Islet of Langerhans (tissue), 1 donor: ENCODE measurements around the gene DCP1B.

ENCODE experiments used
- FAIRE-seq: peaks from one replicate; lab custom pipeline; 2011; peaks lifted over from hg19 to GRCh38; lab: Jason Lieb, UNC

Gene DCP1B

DNA sequence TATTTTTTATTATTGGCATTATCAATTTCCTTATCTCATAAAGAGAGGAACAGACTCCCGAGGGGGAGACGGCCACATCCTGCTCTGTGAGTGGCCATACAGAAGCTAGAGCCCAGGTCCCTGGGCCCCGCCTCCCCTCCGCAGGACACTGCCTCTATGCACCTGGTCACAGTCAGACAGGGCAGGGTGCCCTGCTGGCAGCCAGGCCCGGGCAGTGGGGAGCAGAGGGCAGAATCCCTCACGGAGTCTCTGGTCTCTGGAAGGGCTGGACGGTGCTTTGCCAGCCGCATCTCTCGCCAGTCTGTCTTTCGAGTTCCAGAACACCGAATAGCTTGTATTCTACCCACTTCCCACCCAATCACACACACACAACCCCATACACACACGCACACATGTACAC, 69.4 kb downstream of the DCP1B start:
- FAIRE-seq: no peak

DNA sequence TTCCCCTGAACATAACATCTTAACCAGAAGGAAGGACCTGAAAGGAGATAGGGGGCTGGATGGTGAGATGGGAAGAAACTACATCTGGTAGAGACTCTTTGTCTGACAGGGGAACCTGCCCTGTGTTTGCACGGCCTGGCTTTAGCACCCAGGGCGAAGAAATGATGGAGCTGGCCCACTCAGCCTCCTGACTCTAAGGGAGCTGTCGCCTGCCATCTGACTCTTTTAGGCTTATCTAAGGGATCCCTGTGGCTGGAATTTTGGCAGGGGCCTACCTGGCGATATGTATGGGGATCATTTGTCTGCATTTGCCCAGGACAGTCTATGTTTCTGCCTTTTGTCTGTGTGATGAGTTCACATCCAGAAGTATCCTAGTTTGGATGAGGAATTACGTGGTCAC, 70.2 kb downstream of the DCP1B start:
- FAIRE-seq: no peak

DNA sequence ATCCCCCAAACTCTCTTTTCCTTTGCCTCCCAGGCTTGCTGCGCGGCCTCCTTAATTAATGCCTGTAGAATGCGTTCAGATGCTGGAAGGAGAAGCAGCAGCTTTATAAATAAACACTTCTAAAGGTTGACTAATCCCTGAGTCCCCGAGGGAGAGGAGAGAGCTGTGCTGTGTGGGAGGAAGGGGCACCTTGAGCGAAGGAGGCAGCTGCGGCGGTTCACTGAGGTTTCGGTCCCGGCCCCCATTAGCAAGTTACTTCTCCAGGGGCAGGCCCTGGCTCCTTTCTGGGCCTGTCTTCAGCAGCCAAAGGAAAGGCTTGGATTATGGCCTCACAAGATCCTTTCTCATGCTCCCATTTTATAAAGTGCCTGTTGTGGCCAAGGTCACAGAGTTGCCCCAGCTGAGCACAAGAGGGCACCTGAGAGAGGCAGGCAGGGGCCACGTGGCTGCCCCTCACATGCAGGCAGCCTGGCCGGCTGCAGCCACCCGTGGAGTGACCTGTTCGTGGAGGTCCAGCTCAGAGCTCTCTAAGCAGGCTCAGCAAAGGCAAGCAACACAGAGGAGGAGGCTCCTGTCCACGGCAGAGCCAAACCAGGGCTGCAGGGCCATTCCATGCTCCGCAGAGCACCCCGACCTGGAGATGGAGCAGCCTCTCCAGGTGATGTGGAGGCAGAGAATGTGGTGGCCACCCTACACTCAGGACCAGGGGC, 70.8 kb downstream of the DCP1B start:
- FAIRE-seq: no peak

DNA sequence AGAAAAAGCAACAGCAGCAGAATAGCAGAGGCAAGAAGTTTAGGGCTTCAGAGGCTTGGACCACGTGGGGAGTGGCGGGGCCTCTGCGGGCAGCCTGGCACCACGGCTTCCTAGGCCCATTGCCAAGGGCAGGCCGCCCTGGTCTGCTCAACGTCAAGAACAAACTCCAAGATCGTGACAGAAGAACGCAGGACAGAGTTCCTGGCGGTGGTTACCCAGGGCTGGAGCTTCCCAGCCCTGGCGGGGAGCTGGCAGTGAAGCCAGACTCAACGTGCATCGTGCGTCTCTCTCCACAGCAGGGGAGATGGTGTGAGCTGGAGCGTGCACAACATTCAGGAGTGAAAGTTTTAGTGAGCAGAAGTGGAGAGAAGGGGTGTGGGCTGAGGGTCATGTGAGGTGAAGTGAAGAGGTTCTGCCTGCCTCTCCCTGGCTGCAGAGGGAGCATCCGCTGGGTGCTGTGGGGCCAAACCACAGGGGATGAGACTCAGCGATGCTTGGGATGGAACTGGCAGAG, 71.9 kb downstream of the DCP1B start:
- no peak for FAIRE-seq

DNA sequence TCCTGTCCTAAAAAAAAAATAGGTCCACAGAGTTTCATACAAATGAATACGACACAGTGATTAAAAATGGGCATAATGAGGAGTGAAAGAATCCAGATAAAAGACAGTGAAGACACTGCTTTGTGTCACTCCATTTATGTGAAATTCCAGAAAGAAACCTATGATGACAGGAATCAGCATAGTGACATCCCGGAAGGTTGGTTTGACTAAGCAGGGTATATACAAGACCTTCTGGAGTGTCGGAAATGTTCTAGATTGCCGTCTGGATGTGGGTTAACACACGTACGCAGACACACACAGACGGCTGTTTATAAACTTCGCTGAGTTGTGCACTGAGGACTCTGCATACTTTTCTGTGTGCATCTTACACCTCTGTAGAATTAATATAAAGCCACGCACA, 72.6 kb downstream of the DCP1B start:
- FAIRE-seq: no peak

- FAIRE-seq: no peak
Observed at GRCh38 chr12:1930803-1931597, 73.3 kb downstream of the DCP1B start.

DNA sequence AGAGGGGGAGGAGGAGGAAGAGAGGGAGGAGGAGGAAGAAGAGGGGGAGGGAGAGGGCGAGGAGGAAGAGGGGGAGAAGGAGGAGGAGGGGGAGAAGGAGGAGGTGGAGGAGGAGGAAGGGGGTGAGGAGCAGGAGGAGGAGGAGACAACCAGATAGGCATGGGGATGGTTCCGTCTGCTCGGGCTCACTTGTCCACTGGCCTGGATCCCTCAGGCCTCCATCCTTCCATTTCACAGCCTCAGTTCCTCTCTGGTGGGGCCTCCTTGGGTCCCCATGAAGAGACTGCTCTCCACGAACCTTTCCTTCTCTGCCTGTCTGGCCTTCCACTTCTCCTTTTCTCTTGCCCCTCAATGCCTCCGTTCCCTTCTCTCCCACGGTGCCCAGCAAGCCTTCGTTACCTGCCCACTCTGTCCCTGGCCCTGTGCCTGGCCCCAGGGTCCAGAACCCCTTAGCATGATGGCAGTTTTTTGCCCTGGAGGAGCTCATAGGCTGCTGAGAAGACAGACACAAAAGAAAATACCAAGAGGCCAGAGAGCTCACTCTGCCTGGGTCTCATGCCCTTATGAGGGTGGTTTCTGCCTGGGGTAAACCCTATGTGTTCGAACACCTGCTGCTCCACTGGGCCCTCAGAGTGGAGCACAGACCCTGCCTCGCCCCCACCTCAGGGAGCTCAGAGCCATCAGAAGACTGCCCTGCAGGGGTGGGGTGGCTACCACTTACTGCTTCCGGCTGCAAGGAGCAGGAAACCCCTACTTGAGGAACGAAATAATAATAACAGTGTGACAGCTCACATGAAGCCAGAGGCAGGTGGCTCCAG, 74.1 kb downstream of the DCP1B start:
- no peak for FAIRE-seq

- no peak for FAIRE-seq
Observed at GRCh38 chr12:1929241-1929984, 74.8 kb downstream of the DCP1B start.

GRCh38 chr12:1928439-1929121, 75.7 kb downstream of the DCP1B start:
- no peak for FAIRE-seq

DNA sequence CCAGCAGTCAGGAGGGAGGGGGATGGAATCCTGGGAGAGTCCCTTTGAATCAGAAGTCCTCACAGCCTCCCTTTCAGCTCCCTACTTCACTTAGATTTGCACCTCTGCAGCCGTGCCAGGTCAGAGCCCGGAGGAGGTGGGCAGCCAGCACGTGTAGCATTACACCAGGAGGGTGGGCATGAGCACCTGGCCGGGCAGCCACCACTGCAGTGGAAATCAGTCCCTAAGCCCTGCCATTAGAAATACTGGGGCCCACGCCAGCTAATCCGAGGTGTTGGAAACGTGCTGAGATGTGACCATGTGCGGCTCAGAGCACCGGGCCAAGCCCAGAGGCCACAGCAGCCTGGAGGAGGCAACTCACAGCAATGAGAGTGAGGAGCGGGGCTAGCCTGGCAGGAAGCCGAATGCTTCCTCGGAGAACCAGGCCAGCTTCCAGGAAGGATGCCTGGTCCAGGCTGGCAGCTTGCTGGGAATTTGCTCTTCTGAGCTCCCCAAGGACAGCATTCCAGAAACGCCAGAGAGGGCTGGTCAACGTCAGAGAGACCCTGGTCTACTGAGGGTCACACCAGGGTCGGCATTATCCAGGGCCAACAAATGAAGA, 76.4 kb downstream of the DCP1B start:
- no peak for FAIRE-seq

DNA sequence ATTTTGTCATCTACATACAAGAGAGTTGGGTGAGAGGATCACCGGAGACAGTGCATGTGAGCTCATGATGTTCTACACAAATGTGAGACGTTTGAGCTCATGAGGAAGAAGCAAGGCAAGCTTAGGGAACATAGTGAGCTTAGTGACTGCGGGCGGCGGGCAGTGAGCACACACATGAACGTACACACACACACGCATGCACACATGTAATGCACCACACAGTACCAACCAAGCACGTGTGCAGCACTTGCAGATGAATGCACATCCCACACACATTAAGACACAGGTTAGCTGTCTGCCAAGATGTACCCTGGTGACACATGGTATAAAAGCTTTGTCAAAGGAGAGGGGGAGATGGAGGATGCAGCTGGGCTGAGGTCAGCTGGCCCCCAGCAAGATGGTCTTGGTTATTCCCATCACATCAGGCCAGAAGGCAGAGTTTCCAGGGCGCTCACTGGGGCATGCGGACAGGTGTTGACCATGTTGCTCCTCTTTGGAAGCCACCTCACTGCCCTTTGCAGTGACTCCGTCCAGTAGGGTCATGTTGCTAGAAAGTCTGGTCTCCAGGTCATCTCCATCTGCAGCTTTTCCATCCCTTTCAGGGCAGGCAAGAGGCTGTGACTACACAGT, 77.1 kb downstream of the DCP1B start:
- FAIRE-seq: no peak

GRCh38 chr12:1926251-1926657, 78.0 kb downstream of the DCP1B start:
- FAIRE-seq: no peak

DNA sequence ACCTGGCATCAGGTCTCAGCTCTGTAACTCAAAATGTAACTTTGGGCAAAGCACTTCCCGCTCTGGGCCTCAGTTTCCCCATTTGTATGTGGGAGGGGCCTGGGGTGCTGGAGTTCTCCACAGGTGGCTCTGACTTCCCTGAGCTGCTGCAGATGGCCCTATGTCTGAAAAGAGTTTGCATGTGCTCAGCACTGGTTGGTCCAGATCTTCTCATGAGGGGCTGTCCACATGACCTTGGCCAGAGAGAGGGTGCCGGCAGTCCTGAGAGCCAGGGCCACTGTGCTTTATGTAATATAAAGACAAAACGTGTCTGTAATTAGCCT, 78.6 kb downstream of the DCP1B start:
- FAIRE-seq: no peak

DNA sequence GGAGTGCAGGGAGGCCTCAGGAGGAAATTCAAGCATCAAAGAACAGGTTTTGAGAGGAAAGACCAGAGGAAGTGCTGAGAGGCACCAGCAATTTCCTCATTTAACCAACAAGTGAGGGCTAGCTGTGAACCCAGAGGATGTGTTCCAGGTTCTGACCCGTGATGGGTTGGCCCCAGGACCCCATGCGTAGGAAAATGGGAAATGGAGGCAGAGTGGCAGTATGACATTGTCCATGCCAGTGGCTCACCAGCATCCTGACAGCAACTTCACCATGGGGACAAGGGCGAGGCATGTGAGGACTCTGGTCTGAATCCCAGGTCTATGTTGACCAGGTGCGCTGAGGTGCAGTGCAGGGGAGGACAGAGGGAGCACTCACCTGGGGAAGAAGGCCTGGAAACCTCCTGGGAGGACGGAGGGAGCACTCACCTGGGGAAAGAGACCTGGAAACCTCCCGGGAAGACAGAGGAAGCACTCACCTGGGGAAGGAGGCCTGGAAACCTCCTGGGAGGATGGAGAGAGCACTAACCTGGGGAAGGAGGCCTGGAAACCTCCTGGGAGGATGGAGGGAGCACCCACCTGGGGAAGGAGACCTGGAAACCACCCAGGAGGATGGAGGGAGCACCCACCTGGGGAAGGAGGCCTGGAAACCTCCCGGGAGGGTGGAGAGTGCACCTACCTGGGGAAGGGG, 79.1 kb downstream of the DCP1B start:
- no peak for FAIRE-seq

DNA sequence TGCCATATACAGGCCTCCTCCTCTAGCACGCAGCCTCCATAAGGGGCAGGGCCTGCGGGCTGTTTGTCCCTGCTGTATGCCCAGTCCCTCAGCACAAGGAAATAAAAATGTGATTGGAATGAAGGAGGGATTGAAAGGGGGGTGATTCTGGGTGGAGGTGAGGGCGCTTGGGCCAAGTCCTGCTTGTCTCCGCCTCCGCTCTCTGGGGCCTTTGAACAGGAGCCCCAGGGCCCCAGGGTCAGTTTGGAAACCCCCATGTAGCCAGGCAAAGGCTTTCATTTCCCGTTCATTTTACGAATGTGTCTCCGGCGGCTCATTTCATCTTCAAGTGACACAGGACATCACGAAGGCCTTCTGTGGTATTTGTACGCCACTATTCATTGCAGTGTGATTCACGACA, 81.3 kb downstream of the DCP1B start:
- FAIRE-seq: no peak

GRCh38 chr12:1922075-1922709, 82.1 kb downstream of the DCP1B start:
- no peak for FAIRE-seq

- no peak for FAIRE-seq
Observed at GRCh38 chr12:1920971-1921370, 83.3 kb downstream of the DCP1B start.

- FAIRE-seq: no peak
Observed at GRCh38 chr12:1920436-1920835, 83.8 kb downstream of the DCP1B start.

GRCh38 chr12:1919763-1920162, 84.5 kb downstream of the DCP1B start:
- FAIRE-seq: no peak

DNA sequence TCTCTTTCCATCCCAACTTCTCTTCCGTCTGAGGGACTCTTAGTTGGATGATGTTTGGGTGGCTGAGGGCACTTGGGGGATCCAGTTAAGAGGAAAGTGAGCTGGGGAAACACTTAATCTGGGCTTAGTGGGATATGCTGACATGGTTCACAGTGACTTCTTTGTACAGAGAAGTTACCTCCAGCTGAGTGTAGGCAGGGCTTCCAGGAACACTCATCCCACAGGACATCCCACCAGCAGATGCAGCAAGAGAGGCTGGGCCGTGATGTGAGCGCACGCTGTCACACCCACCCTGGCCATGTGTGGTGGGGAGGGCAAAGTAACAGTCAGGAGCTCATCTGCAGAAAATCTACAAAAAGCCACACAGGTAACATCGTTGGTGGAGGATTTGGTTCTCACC, 85.0 kb downstream of the DCP1B start:
- no peak for FAIRE-seq
